NCI-H1436 (cell line): ENCODE results near the gene ADAP1.
"Not testable (repeated sequence)": the region's sequence is repeated elsewhere in the genome, so short reads cannot be mapped to it uniquely, and the experiment has no call there.

Experiments used
- DNase-seq: peaks from one replicate; lab custom pipeline; 2025; lab: John Stamatoyannopoulos, UW

ADAP1 gene

DNA sequence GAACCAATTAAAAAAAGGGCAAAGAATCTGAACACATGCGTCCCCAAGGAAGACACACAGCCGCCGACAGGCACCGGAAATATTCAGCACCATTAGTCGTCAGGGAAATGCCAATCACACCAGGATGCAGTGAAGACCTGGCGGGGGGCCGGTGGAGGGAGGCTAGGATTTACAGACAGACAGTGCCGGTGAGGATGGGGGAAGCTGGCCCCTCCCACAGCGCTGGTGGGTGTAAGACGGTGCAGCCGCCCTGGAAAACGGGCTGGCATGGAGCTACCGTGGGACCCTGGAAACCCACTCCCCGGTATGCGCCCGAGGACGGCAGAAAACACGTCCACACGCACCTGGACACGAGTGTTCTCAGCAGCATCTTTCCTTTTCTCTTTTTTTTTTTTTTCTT, 4.8 kb upstream of the ADAP1 start:
- no peak for DNase-seq

DNA sequence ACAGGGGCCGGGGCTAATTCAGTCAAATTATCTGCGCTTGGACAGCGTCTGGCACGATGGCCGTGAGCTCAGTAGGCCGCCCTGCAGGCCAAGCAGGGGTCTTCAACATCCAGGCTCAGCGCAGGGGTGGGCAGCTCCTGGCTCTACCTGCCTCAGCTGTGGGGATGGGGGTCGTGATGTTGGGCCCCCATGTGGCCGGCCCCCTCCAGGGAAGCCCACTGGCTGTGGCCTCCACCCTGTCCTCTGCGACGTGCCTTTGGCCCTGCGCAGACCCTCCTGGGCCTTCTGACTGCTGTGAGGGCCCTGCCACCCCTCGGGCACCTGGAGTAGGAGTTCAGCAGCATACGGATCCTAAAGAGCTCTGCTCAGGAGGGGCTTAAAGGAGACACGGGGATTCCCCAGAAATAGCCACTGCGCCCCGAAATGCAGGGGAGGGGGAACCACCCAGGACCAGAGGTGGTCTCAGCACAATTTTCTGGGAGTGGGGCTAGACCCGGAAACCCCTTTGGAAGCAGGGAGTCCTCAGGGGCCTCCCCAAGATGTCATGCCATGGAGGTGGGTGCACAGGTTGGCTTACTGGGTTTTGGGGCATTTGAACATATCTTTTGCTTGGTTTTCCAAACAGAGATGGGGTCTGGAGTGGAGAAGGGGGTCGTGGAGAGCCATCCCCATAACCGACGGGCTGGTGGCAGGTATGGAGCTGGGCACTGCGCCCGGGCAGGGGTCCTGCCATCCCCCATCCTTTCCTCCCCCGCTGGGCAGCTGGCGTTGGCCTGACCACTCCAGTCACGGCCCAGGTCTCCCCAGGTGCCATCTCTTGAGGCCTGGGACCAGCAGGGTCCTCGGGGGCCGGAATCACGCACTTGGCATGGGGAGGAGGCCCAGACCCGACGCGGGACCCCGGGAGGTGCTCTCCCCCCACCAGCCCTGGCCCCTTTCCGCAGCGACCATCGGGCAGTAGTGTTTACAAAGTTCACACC, 4.0 kb upstream of the ADAP1 start:
- no peak for DNase-seq

DNA sequence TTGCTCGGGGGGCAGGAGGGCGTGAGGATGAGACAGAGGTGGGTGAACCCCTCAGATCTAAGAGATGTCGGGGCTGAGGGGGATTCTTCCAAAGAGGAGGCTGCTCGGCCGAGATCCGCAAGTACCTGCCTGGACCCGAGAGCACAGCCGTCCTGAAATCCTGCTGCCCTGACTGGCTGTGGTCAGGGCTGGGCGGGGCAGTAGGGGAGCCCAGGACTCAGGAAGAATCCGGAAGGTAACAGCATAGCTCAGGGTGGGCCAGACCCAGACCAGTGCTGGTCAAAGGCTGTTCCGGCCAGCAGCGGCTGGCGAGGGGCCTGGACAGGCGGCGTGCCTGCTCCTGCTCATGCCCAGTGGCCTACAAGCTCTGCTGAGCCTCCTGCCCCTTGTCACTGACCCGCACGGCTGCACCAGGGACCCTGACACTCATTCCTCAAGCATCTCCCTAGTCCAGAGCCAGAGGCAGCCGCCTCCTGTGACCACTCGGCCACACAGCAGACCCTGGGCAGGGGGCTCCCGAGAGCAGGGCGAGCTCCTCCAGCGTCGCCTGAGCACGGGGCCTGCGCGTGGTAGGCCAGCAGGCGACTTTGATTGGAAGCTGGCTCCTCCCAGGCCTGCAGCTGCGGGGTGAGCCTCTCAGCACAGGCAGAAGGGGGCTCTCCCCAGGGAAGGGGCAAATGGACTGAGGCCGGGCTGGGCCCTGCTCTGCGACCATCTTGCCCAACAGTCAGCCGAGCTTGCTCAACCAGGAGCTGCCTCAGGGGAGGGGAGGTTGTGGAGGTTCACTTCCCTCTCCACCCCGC, 3.1 kb upstream of the ADAP1 start:
- no peak for DNase-seq

DNA sequence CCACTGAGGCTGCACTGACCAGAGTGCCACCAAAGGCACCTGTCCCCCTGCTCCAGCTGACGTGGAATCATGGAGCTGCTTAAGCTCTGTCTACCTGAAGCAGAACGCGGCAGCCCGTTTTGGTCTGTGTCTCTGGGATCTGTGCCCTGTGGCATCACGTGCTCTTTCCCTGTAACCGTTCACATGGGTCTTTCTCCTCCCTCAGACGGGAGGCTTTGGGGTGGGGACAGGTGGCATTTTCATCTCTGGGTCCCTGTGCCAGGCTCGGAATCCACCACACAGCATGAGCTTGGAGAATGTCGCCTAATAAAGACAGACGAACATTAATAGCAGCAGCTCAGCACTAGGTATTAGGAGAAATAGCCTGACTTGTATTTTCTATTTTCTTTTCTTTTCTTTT, 1.6 kb upstream of the ADAP1 start:
- no peak for DNase-seq

DNA sequence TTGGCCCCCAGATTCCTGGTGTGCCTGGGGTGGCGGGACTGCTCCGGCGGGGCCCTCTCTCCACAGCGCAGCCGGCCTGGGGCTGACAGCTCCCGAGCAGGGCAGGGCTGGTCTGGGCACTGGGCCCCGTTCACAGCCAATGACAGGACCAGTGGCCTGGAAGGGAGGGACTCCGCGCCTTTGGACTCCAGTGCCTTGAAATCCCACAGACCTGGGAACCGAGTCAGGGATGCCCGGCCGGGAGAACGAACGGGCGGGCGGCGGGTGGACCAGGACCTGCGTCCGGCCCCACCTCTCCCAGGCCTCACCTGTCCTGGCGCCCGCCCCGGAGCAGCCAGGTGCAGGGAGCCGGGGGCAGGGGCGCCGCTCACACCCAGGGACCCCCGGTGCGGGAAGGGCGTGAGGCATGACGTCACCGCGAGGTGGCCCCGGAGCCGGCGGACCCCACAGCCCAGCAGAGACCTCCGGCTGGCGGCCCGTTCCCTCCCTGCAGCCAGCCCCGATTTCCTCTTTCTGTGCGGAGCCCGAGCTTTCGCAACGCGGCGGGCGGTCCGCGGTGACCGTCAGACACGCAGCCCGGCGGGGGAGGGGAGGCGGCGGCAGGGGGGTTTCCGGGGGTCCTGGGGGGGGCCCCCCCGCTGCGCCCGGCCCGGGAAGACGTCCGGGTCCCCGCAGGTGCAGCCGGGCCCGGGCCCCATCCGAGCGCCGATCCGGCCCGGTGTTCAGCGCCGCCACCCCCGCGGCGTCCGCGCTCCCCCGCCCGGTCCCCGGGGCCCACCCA, 743 bp downstream of the ADAP1 start:
- DNase-seq: no peak

DNA sequence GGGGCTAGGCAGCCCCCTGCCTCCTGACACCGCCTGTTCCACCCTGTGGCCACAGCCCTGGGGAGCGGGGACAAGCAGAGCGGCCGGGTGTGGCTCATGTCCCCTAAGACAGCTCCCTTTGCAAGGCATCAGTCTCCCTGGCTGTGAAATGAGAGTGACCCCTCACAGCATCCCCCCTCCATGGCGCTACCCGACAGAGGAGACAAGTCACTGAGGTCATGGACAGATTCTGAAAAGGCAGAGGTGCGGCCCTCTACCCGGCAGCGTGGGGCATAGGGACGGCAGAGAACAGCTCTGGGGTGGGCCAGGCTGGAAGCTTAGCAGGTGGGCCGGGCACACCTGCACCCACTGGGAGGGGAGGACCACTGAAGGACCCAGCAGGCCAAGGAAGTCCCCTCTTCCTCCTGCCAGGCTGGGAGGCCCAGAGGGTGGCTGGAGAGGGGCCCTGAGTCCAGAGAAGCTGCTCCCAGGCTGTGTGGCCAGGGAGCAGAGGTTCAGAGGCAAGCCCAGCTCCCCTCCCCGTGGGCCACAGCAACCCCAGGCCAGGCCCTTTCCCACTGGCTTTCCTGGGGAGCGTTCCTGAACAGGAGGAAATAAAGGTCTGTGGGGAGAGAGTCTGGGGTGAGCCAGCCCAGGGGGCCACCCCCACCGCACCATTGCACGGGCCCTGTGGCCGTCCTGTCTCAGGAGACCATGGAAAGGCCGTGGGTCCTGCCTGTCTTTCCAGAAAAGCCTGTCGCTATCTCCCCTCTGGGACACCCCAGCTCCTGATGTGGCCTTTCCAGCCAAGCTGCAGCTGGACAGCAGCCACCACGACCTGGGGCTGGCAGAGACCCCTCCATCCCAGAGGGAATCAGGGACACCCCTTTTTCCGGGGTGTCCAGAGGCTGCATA, 1.7 kb downstream of the ADAP1 start:
- DNase-seq: no peak

DNA sequence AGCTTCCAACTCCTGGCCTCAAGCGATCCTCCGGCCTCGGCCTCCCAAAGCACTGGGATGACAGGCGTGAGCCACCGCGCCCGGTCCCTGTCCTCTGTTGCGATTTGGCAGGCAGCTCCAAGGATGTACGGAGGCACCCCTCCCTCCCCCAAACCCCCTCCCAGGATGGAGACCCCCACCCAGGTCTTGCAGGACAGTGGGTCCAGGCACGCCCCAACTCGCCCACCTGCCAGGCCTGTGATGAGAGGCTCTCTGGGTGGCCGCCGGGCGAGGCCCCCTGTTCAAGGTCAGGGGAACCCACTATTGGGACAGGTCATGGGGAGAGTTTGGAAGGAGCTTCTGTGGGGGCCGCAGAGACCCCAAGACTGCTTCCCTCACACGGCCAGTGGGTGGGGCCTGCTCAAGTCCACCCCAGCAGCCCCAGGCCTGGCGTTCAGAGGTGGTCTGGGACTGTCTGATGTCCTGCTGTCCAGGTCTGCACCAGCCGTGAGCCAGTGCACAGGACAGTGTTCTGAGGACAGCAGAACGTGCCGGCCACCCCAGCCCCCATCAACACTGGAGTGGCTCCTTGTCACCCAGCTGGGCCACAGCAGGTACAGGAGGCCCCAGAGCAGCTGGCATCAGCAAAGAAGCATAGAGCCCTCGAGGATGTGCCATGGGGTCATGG, 2.5 kb downstream of the ADAP1 start:
- DNase-seq: no peak

DNA sequence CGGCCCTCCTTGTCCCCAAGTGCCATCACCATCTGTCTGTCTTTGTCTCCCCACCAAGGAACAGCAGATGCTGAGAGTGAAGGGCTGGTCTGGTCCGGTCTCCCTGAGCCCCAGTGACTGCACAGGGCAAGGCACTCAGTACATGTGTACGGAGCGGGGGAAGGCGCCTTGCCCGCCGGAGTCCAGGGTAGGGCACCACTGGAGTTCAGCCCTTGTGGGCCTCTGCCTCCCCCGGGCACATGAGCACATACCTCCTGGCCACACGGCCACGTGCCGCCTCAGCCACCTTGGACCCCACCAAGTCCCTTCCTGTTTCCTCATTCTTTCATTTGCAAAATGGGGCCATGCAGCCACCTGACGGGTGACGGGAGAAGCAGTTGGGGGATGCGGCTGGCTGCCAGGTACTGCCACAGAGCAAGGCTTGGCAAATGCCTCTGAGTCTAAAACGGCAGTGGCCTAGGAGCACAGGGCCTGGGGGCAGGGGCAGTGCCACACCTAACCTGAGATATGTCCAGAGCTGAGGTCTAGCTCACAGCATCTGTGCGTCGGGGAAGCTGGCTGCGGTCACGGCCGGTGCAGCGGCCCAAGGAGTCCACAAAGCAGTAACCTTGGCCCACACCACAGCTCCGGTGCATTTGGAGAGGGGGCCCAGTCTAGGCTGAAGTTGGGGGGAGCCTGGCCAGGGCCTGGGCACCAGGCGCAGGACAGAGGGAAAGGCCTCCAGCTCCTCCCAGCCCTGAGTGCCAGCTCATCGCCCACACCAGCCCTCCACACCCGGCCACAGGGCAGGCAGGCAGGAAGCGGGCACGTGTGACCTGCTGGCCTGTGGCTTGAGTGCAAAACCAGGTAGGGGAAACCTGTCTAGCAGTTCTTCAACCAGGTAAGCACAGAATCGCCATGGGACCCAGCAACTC, 5.2 kb downstream of the ADAP1 start:
- DNase-seq: no peak

DNA sequence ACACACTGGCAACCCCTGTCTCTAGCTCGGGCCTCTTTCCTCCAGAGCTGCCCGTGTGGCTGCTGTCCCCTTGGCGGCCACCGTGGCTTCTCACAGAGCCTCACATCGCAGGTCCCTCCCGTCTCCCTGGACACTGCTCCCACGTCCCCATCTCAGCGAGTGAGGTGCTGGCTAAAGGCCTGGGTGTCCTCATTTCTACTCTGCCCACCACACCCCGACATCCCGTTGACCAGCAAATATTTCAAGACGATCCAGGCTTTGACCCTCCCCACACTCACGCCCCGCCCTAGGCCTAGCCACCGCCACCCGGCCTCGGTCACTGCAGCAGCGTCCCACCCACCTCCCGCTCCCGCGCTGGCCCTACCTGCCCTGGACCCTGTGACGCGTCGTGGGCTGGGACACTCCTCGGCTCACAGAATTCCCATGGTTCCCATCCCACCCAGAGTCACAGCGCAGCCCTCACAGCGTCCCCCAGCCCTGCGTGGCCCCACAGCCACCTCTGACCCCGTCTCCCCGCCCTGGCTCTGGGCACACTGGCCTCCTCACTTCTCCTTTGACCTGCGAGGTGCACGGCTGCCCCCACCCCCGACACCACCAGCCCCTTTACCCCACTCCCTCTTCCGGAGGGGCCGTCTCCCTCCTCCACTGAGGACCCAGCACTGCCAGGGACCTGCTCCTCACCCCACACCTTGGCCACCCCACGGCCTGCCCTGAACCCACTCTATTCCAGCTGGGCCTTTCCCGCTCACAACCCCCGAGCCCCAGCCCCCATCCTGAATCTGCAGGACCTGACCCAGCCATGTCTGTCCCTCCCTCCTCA, 6.9 kb downstream of the ADAP1 start:
- DNase-seq: no peak

DNA sequence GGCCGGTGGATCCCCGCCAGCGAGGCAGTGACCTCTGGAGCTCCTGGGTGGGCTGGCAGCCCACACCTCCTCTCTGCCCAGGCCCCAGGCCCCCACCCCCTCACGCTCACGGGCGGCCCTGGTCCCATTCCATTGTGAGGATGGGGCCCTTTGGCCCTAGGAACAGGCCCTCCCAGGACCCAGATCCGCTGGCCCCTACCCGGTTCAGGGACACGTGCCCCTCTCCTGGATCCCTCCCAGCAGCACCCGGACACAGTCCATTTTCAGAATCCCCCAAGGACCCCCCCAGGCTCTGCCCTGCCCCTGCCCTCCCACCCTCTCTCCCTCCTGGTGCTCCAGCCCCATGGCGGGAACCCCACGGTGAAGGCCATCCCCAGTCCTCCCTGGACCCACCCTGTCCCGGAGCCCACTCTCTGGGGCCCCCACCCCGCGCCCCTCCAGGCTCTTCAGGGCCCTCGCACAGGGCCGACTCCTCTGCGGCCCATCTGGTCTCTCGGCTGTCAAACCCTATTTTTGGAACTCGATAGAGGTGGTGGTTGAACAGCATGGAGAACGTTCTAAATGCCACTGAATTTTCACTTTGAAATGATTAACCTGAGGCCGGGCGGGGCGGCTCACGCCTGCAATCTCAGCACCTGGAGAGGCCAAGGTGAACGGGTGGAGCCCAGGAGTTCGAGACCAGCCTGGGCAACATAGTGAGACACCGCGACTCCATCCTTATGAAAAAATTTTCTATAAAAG, 8.1 kb downstream of the ADAP1 start:
- DNase-seq: no peak

DNA sequence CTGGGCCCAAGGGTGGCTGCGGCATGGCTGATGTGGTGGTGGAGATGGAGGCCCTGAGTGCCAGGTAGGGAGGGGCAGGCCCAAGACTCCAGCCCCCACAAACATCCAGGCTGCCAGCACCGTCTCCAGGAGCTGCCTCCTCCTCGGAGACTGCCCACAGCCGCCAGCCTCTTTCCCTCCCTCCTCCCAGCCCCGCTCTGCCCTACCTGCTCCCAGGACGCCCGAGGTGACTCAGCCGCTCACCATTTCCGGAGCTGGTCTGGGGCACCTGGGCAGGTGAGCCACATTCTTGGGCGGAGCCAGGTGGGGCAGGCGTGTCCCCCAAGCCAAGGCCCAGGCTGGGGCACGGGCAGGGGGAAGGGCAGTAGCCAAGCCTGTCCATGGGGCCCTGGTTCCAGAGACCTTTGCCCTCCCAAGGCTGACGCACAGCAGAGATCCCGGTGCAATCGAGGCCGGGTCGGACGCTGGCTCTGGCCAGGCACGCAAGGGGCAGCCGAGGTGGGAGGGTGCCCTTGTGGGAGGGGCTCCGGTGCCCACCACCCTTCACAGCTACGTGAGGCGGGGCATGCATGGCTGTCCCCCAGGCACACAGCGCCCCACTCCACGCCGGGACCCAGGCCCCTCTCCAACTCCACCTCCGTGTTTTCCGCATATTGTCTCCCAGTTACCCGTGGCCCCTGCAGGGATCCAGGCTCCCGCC, 8.8 kb downstream of the ADAP1 start:
- no peak for DNase-seq

DNA sequence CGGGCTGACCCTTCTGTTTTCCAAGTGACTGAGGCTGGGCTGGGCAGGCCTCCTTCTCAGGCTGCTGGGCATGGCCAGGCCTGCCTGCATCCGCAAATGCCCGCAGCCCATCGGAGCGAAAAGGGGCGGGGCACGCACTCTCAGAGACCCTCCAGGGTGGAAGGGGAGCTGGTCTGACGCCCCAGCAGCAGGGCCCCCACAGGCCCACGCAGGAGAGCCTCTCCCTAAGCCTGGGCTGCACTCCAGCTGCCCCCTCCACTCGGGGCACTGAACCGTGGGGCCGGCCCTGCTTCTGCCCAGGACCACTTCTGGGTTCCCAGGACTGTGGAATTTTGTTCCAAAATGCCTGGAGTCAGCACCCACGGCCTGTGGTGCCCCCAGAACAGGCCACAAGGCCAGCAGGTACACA, 9.3 kb downstream of the ADAP1 start:
- DNase-seq: no peak

DNA sequence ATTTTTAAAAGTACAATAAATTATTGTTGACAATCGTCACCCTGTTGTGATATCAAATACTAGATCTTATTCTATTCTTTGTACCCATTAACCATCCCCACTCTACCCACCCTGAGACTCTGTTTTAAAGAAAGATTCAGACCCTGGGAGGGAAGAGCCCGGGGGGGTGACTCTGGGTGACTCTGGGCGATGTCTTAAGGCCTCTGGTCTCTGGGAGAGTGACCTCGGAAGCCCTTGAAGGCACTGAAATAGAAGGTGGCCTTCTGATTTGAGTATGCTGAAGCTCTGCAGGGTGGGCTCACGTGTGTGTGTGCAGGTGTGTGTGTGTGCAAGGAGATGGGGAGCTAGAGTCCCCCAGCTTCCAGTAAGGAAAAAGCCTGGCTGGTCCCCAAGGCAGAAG, 9.7 kb downstream of the ADAP1 start:
- no peak for DNase-seq

DNA sequence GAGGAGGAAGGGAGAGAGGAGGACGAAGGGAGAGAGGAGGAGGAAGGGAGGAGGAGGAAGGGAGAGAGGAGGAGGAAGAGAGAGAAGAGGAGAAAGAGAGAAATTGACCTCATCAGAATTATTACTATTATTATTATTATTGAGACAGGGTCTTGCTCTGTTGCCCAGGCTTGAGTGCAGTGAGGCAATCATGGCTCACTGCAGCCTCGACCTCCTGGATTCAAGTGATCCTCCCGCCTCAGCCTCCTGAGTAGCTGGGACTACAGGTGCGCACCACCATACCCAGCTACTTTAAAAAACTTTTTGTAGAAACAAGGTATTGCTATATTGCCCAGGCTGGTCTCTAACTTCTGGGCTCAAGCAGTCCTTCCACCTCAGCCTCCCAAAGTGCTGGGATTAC, 10.7 kb downstream of the ADAP1 start:
- DNase-seq: not testable (repeated sequence)

DNA sequence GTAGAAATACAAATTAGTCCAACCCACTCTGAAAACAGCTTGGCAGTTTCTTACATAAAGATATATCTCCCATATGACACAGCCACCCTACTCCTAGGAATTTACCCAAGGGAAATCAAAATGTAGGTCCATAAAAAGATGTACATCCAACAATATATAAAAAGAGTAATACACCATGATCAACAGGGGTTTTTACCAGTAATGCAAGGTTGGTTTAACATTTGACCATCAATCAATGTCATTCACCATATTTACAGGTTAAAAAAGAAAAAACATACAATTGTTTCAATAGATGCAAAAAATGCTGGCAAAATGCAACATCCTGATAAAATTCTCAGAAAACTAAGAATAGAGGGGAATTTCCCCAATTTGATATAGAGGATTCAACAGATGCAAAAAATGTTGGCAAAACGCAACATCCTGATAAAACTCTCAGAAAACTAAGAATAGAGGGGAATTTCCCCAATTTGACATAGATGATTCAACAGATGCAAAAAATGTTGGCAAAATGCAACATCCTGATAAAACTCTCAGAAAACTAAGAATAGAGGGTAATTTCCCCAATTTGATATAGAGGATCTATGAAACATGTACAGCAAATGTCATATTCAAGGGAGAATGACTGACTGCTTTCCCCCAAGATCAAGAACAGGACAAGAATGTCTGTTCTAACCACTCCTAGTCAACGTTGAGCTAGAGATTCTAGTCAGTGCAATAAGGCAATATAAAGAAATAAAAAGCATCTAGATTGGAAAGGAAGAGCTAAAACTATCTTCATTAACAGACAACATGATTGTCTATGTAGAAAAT, 13.7 kb downstream of the ADAP1 start:
- no peak for DNase-seq

DNA sequence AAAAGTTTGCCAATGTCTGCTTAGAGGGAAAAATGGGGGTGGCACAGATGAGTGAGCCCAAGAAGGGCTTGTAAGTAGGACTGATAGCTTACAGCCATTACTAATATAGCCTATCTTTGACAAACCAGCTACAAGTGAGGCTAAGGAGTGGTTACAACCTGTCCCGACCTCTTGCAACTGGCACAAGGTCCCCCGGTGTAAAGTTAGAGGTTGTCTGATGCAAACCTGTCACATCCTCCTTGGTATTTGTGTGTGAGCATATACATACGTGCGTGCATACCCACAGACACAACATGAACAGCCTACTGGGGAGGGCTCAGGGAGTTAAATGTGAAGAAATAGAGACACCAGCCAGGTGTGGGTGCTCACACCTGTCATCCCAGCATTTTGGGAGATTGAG, 14.6 kb downstream of the ADAP1 start:
- no peak for DNase-seq
